Measurements from ENCODE around the gene SRSF9.
"Not testable (repeated sequence)": the region's sequence is repeated elsewhere in the genome, so short reads cannot be mapped to it uniquely, and the experiment has no call there.

SRSF9 gene

GRCh38 chr12:120447992-120448391 lies 21.6 kb downstream of the SRSF9 start:
- DNase-seq = no peak

DNA sequence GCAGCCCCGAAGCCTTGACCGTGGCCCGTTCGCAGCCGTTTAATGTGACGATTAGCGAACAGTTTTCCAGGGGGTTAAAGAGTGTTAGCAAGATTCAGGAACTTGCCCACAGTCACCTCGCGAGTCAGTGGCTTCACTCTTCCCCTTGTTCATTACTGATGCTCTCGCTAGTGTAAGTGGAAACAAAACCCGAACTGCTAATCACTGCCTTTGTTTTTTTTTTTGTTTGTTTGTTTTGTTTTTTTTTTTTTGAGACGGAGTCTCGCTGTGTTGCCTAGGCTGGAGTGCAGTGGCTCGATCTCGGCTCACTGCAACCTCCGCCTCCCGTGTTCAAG lies 22.7 kb downstream of the SRSF9 start:
- not testable (repeated sequence) for DNase-seq

DNA sequence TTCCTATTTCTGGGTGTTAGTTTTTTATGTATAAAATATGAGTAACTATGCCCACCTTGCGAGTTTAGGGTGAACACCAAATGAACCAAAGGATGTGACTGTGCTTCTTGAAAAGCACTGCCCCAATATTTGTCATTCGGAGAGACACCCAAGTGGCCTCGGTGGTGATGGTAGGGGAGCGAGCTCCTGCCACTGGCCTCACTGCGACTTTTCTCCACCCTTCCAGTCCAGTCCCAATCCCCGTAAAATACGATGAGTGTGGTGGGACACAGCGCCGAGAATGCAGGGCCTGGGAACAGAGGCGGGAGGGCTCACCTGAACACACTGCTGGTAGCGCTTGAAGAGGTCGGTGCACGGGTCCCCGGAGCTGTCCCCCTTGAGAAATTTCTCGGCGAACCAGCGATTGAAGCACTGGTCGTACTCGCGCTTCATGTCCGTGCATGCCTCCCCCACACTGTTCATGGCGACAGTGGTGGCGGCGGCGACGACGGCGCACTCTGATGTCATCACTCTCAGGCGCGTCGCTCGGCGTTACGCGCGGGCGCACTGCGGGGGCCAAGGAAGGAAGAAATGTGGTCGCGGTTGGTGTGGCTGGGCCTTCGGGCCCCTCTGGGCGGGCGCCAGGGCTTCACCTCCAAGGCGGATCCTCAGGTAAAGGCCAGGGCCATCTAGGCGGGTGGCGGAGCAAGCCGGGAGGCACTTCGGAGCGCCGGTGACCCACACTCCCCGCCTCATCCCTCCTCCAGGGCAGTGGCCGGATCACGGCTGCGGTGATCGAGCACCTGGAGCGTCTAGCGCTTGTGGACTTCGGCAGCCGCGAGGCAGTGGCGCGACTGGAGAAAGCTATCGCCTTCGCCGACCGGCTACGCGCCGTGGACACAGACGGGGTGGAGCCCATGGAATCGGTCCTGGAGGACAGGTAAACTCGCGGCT lies 23.4 kb downstream of the SRSF9 start, which contains the start of the genes GATC and TRIAP1:
Gene GATC (plus strand): TSS at position 534 of the 933 bp plus-strand sequence. CDS start 37 bp downstream, at position 571.
Gene TRIAP1 (minus strand): TSS at position 474 of the 933 bp plus-strand sequence. CDS start 12 bp downstream, at position 462.
- peak; percentile 81 for DNase-seq

DNA sequence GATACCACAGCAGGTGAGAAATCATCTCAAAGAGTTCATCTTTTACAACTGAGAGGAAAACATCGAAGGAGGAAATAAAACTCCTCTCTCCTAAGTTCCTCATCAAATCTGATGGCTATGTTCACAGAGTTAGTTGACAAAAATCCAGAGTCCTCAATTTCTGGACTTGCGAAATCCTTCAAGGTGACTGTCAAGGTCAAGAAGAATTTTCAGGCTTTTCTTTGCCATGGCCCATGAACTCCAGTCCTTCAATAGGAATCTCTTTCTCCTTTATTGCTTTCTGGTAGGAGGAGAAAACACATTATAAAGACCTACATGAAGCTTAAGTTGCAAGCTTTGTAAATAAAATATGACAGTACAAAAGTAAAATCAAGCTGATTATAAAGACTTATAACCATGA lies 24.9 kb downstream of the SRSF9 start:
- DNase-seq = no peak

DNA sequence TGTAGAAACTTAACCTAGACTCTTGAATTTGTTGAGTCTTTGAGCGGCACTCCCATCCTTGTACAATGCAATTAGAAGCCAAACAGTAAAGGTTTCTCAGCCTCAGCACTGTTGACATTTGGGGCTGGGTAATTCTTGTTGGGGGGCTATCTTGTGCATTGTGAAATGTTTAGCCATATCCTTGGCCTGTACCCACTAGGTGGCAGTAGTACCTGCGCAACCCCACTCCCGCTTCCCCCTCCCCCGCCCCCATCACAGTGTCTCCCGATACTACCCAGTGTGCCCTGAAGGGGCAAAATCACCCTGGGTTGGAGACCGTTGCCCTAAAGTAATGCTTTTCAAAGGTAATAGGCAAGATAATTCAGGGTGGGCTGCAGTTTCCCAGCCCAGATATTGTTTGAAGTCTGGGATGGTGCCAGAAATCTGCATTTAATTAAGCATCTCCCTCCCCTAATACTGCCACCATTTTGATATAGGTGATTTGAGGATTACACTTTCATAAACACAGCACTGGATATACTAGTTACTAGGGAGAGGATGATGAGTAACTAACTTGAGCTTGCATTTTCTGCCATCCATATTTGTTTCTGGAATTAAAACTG lies 29.8 kb downstream of the SRSF9 start:
- DNase-seq = peak; percentile 68

DNA sequence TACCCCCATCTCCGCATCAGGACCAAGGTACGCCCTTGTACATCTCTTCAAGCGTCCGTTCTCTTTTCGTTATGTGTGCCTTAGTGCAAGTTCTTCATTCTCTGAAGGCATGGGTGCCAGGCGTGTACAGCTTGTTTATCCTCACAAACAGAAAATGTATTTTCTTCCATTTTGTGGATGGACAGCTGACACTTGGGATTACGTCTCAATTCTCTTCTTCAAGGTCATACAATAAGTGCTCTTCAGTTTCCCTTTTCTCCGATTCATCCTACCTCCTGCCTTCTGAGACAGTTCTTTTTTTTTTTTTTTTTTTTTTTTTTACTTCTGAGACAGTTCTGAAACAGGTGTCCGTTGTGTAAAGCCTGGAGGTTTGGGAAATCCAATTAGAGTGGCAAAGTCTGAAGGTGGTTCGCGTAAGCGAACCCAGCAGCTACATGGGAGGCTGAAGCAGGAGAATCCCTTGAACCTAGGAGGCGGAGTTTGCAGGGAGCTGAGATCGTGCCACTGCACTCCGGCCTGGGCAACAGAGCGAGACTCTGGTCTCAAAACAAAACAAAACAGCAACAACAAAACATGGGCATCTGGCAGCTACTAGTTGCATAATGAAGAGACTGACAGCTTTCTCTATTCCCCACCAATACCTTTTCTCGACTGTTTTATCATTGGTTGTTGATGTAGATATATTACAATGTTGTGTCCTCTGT lies 30.9 kb downstream of the SRSF9 start:
- no peak for DNase-seq

DNA sequence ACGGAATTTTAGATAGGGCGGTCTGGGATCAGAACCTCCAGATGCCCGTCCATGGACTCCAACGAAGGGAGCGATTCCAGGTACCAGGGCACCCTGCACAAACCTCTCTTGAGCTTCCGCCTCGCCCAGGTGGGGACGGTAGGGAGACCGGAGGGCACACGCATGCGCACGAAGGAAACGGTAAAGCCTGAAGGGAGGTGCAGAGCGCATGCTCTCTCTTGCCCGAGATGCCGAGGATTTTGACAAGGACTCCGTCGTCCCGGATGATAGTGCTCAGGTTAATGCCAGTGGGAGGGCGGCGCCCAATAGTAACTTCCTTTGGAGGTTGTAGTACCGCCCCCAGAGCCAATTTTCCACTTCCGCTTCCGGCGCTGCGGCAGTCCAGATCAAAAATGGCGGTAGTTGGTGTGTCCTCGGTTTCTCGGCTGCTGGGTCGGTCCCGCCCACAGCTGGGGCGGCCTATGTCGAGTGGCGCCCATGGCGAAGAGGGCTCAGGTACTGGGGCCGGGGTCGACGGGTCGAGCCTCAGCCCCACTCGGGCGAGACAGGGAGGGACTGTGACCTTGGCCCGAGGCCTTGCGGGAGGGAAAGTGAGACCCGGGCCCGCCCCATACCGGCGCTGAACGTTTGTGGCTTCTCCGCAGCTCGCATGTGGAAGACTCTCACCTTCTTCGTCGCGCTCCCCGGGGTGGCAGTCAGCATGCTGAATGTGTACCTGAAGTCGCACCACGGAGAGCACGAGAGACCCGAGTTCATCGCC lies 31.6 kb downstream of the SRSF9 start, which contains the start of gene COX6A1:
Gene COX6A1 (plus strand): TSS at position 379 of the 760 bp plus-strand sequence. CDS start 14 bp downstream, at position 393.
- DNase-seq = peak; percentile 98

DNA sequence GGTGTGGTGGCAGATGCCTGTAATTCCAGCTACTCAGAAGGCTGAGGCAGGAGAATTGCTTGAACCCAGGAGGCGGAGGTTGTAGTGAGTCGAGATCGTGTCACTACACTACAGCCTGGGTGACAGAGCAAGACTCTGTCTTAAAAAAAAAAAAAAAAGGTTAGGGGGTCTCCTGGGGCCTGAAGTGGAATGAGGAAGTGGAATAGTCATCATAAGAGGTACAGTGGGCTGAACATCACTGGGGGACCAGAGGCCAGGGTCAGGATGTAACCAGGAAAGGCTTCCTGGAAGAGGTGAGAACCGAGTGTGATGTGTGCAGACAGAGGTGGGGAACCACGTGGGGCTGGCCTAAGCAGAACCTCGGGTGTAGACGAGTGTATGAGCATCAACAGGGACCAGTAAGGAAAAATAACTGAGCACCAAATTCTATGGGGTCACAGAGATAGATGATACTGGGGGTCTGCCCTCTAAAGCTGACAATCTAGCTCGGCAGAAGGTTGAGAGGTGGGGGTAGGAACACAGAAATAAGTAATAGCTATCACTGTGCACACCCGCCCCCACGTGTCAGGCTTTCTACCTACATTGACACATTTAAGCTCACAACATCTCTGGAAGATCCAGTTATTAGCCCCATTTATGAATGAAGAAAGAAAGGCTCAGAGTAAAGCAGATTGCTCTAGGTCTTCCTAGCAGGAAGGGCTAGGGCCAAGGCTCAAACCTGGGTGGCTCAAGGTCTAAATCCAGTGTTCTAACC lies 36.6 kb downstream of the SRSF9 start:
- no peak for DNase-seq

DNA sequence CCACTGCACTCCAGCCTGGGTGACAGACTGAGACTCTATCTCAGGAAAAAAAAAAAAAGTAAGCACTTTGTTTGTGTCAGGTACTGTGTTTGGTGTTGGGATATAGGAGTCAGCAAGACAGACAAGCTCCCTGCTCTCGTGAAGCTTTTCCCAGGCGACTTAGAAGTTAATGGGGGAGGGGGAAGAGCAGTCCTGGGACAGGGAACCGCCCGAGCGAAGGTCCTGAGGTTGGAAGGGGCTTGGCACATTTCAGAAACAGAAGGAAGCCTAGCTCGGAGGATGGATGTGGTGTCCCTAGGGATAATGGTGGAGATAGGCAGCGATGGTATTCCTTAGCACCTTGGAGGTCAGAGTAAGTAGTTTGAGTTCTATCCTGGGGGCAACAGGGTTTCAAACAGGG lies 40.2 kb downstream of the SRSF9 start:
- no peak for DNase-seq

GRCh38 chr12:120428597-120429229 lies 40.8 kb downstream of the SRSF9 start:
- DNase-seq = no peak

GRCh38 chr12:120425797-120426196 lies 43.8 kb downstream of the SRSF9 start:
- no peak for DNase-seq

- no peak for DNase-seq
These were observed 46.6 kb downstream of the SRSF9 start for GRCh38 chr12:120422892-120423456.

- DNase-seq = no peak
These were observed 47.8 kb downstream of the SRSF9 start for GRCh38 chr12:120421701-120422100.

GRCh38 chr12:120417917-120418580 lies 51.5 kb downstream of the SRSF9 start:
- DNase-seq = no peak

- DNase-seq = no peak
These were observed 52.9 kb downstream of the SRSF9 start for GRCh38 chr12:120416490-120417216.

DNA sequence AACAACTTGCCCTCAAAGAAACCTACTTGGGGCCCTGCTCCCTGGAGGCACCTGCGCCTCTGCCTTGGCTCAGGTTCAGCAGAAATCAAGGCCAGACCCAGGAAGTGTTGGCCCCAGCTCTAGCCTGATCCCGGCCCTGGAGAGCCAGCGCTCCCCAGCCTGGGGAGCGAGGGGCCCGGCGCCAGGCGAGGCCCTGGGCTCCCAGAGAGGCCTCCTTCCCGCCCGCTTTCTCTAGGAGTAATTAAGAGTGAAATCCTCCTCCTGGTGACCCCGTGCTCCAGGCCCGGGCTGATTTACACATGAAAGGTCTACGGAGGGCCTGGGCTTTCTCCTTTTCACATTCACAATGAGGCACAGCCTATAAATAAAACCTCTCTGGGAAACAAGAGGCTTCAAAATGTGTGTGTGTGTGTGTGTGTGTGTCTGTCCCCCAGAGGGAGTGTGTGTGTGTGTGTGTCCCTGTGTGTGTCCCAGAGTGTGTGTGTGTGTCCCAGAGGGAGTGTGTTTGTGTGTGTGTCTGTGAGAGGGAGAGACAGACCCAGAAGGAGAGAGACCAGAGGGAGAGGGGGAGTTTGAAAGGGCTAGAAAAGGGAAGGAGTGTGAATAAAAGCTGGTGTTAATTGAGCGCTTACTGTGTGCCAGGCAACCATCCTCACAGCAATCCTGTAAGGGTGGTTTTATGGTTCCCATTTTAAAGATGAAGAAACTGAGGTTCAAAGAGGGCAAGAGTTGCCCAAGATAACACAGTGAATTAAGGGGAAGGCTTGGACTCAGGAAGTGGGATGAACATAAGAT lies 55.5 kb downstream of the SRSF9 start:
- DNase-seq = no peak

GRCh38 chr12:120412421-120412820 lies 57.1 kb downstream of the SRSF9 start:
- DNase-seq = no peak

All from central memory CD4-positive, alpha-beta T cell (primary cell).